ENCODE measurements around the gene TMBIM4.
A peak's percentile ranks its signal among the peaks of the same experiment; 100 is the strongest.
"Not testable (repeated sequence)": the region's sequence is repeated elsewhere in the genome, so short reads cannot be mapped to it uniquely, and the experiment has no call there.

Gene TMBIM4, protein sequence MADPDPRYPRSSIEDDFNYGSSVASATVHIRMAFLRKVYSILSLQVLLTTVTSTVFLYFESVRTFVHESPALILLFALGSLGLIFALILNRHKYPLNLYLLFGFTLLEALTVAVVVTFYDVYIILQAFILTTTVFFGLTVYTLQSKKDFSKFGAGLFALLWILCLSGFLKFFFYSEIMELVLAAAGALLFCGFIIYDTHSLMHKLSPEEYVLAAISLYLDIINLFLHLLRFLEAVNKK

DNA sequence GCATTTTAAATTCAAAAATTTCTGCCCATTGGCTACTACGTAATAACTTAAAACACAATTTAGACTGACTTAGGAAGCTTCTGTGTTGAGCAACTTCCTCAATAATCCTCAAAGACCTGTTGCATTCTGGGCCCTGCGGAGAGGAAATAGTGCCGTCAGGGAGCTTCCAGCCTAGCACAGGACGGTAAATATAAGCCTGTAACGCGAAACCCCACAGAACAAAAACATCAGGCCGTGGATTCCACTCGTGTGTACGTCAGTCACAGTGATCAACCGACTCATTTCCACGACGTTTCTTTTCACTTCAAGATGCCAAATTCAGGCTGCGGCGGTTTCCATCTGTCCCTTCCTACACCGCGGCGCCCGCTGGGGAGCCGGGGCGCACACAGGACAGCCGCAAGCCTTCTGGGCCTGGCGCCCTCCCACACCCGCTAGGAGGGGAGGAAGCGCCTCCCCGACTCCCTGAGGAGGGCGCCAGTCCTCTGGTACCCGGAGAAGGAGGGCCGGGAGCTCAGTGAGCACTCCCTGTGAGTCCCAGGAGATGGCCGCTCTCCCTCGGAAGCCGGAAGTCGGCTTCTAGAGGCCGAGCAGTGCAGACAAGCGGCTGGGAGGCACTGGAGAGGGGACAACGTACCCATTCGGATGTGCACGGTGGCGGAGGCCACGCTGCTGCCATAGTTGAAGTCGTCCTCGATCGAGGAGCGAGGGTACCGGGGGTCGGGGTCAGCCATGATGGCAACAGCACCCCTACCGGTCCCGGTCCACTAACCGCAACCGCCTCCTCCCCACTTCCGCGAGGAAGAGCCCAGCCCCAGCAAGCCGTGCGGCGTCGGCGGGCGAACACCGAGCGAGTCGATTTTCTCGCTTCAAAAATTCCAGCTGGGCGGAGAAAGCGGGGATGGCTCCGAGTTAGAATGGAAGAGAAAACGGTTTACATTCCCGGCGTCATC, at the start of gene TMBIM4:
TMBIM4 (minus strand) TSS at position 776 of the 950 bp plus-strand sequence; CDS start at position 731, 45 bp downstream.
- DNase-seq (ENCODE audit: low read depth): peak; percentile 66

DNA sequence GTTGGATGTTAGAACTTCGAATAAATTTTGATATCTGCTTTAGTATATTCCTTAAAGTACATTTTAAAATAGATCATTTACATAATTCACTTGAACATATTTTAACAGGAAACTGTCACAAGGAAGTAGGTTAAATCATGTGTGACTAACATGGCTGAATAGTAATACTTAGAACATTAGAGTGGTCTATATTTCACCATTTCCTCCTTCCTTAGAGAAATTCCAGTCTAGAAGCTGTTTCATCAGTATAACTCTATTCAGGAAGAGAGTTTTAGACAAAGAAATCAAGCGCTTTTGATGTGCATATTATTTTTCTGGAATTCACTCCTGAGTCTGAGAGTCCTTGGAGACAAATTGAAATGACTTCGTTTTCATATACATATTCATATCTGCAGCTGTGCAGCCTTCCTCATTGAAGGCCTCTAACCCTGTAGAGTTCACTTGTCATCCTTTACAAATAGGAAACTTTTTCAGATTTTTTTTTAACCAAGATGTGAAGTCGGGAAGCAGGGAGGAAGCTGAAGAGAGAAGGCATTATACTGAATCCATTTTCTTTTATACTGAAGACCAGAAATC, 47.6 kb upstream of the TMBIM4 start:
- DNase-seq (ENCODE audit: low read depth): no peak

DNA sequence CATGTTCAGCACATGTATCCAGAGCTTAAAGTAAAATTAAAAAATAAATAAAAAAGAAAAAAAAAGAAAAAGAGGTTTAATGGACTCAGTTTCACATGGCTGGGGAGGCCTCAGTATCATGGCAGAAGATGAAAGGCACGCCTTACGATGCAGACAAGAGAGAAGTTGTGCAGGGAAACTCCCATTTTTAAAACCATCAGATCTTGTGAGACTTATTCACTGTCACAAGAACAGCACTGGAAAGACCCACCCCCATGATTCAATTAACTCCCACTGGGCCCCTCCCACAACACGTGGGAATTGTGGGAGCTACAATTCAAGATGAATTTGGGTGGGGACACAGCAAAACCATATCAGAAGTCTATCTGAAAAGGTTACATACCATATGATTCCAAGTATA, 43.2 kb upstream of the TMBIM4 start:
- DNase-seq (ENCODE audit: low read depth): not testable (repeated sequence)

DNA sequence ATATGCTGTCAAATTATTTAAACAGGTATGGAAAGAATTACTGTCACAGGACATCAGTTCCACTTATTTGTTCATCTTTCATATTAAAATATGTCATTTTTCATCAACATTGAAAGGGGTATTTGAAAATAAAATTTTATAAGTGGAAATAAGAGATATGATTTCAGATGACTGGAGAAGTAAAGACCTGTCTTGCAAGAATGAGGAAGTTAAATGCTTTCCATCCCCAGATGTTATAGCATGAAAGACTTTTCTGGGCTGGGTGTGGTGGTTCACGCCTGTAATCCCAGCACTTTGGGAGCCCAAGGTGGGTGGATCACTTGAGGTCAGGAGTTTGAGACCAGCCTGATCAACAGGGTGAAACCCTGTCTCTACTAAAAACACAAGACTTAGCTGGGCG, 41.8 kb upstream of the TMBIM4 start:
- DNase-seq (ENCODE audit: low read depth): not testable (repeated sequence)

DNA sequence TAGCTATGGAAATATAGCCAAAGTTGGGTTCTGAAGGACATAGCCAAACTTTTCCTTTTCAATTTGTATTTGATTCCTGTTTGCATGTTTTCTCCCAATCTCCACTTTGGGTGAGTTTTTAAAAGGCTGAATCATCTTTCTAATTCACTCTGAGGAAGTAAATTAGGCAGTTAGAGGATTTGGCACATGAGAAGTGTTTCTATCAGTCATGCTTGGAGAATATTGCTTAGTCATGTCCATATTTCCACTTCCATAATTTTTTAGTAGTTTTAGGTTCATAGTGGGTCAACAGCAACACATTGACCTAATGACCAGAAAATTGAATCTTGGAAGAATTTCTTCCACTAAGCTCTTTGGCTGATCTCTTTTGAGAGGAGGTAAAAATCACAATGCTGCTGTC, 41.0 kb upstream of the TMBIM4 start:
- no peak for DNase-seq (ENCODE audit: low read depth)

DNA sequence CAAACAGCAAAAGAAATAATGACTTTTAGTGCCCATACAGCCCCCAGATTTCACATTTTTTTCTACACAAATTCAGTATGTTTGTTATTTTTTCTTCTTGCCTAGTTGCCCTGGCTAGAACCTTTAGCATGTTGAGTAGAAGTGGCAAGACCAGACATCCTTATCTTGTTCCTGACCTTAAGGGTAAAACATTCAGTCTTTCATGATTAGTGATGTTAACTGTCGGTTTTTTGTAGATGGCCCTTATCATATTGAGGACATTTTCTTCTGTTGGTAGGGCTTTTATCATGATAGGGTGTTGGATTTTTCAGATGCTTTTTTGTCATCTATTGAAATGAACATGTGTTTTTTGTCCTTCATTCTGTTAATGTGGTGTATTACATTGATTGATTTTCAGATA, 36.3 kb upstream of the TMBIM4 start:
- DNase-seq (ENCODE audit: low read depth): peak; percentile 27

DNA sequence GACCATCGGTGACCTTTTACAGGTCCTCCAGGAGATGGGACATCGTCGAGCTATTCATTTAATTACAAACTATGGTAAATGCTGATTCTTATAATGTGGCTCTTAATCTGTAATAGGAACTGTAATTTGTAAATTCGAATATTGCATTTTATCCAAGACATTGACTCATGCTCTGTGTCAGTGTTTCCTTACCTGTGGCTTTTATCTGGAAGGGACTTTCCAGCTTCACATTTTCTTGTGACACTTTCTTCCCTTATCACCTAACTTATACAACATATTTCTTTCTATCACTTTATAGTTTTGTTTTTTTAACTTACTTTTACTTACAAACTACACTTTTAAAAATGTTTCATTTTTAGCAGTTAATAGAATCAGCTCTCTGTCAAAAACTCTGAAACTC, 34.0 kb upstream of the TMBIM4 start:
- no peak for DNase-seq (ENCODE audit: low read depth)

DNA sequence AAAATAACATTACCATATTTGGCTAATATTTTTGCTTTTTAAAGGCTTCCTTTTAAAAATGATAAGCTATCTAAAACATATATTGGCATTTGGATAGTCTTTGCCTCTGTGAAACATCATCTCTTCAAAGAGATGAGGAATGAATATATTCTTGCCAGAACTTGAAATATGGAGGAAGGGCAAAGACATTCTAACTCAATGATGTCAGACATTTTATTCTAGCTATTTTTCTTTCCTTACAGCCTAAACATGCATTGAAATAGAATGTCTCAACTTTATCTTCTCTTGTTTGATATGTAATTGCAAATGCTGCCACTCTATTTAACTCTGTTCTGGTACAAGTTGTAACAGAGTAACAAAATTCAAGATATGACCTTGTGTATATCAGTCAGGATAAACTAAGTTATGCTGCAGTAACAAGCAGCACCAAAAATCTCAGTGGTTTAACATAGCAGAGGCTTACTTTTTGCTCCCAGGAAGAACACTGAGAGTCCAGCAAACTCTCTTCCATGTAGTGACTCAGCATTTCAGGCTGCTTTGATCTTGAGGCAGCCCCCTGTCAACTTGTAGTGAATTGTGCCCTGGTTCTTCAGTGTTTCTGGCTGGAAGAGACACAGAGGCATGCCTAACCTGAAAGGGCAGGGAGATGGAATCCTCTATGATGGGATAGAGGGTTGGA, 30.2 kb upstream of the TMBIM4 start:
- DNase-seq (ENCODE audit: low read depth): no peak

DNA sequence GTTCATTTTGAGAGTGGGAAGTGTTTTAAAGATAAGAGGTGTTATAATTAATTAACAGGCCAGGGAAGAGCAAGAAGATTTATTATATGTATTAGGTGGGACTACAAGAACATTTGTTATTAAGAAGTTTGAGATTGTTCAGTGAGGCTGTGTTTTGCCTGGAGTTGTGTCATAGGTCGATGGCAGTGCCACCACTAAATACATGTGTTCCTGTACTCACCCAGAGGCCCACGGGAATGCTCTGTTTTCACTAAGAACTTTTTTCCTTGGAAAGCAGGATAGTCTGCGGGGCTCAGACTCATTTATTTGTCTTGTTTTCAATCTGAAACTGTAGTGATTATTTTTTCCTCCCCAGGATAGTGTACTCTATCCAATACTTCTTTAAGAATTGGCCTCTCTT, 29.3 kb upstream of the TMBIM4 start:
- no peak for DNase-seq (ENCODE audit: low read depth)

DNA sequence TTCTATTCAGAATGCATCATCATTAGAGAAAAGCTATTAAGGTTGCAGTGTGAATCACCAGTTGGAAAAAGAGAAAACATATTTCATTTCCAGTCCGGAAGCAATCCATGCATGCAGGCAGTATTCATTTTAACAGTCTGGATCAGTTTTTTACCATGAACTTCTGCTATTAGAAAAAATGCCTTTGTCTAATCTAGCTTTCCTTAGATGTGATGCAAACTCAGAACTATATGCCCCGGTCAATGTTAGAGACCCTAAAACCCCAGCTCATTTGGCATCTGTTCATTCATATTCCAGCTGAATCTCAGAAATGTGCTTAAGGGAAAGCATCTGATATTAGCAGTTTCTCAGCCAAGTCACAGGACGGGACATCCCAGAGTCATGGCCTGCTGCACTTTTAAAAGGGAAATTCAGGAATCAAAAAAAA, 27.7 kb upstream of the TMBIM4 start:
- no peak for DNase-seq (ENCODE audit: low read depth)

DNA sequence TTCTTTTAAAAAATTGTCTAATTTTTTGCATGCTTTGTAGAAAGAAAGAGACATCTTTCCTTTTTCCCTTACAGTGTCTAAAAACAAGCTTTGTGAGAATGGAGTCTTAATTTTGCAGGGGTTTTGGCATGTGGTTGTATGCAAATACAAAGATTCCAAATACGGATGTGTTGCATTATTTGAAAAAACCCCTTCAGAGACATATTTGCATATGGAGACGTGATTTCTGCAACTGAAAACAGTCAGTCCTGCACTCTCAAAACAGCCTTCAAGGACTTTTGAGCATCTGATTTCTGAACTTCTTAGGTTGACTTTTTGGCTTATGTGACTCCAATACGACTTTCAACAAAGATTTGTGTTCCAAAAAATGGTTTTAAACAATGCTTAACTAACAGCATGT, 27.0 kb upstream of the TMBIM4 start:
- no peak for DNase-seq (ENCODE audit: low read depth)

DNA sequence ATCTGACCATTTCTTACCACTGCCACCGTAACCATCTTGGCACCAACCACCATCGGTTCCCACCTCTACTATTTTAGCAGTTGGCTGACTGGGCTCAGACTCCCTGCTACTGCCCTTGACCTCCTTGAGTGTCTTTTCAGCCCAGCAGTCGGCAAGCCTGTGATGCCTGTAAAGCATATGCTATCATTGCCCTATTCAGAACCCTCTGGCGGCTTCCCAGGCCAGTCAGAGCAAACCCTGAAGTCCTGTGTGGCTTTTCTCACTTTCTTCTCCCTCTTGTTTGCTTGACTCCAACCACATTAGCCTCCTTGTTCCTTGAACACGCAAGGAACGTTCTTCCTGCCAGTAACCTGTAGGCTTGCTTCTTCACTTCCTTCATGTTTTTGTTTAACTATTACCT, 25.4 kb upstream of the TMBIM4 start:
- DNase-seq (ENCODE audit: low read depth): no peak

DNA sequence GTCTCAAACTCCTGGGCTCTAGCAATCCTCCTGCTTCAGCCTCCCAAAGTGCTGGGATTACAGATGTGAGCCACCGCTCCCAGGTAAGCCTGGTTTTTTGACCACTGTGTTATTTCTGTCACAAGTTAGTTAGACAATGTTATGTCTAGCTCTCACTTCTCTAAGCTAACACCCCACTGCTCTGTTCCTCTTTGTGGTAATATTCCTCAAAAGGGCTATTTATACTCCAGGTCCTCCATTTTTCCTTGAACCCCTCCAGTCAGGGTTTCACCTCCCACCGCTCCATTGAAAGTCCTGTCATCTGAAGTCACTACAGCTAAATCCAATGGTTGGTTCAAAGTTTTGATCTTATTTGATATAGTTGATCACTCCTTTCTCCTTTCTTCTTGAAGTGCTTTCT, 24.3 kb upstream of the TMBIM4 start:
- no peak for DNase-seq (ENCODE audit: low read depth)

DNA sequence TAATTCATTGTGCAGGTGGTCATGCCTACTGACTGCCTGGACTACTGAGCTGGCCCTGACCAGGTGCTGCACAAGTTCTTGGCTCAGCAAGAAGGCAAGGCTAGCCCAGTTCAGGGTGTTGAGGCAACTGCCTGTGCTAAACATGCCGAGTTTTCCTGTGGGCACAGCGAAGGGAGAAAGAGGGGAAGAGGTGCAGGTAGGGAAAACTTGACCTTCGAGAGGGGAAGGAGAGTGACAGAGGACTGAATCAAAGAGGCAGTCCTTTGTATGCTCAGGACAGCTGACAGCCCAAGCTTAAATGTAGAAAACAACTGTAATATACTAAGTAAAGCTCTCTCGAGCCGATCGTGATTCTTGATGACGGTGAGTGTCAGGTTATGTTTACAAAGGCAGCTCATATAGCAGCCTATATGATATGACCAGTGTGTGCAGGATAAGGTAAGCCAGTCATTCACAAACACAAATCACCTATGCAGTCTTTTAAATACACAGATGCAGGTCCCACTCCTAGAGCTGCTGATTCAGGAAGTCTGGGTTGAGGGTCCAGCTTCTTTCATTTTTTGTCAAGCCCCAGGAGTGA, 21.8 kb upstream of the TMBIM4 start:
- no peak for DNase-seq (ENCODE audit: low read depth)

DNA sequence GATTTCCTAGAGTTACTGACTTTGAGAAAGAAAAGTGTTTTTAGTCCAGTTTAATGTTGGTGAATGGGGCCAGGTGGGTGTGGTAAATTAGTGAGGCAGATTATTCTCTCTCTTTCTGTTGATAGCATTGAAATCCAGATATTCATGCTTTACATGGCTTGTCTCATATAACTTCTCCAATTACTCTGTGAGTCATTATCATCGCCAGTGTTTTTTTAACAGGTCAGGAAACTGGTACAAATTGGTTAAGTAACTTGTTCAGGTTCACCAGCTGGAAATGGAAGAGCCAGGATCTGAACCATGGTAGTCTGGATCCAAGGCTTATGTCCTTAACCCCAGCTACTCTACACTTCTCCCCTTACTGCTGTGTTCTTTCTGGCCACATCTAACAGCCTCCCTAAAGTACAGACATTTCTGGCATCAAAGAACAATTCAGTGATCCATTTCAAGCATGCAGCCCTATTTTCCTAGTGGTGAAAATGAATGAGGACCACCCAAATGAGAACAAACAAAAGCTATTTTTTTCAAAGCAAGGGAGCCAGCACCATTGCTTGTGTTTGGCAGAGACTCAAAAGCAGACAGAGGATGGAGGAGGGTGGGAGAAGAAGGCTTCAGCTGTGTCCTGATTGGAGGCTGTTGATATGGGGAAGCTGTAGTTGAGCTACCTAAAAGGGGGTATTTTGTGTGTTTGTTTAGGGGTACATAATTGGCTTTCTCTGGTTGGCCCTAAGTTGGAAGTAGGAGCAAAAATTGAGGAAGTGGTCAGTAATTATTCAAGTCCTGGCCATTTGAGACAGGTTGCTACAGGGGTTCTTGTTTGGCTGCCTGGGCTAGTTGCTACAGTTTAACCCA, 20.9 kb upstream of the TMBIM4 start:
- no peak for DNase-seq (ENCODE audit: low read depth)

DNA sequence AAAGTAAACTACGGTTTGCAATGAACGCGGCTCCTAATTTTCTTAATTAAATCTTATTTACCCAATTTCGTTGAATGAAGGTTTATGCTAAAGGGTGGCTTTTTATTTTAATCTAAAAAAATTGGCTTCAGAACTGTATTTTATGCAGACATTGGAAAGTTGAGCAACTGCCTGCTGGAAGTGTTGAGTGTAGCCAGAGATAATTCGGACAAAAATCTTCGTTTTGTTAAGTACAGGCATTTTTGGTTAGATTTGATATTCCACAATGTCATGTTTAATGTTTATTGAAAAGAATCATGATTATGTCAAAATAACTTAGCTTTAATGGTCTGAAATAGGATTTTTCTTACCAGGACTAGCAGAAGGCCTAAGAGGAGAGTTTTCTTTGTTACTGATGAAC, 20.1 kb upstream of the TMBIM4 start:
- no peak for DNase-seq (ENCODE audit: low read depth)

DNA sequence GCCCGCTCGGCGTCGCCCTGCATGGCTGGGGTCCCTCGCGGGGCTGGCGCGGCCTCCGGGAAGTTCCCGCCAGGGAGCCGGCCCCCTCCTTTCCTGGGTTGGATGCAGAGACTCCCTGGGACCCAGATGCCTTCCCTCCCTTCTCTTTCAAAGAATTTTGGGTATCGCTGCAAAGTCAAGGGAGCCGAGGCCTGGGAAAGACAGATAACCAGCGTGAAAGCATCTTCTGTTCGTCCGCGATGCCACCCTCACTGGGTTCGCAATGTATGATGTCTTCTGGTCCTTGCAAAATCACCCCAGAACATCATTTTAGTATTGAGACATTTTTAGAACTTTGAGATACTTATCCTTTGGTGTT, 19.7 kb upstream of the TMBIM4 start:
- DNase-seq (ENCODE audit: low read depth): no peak

DNA sequence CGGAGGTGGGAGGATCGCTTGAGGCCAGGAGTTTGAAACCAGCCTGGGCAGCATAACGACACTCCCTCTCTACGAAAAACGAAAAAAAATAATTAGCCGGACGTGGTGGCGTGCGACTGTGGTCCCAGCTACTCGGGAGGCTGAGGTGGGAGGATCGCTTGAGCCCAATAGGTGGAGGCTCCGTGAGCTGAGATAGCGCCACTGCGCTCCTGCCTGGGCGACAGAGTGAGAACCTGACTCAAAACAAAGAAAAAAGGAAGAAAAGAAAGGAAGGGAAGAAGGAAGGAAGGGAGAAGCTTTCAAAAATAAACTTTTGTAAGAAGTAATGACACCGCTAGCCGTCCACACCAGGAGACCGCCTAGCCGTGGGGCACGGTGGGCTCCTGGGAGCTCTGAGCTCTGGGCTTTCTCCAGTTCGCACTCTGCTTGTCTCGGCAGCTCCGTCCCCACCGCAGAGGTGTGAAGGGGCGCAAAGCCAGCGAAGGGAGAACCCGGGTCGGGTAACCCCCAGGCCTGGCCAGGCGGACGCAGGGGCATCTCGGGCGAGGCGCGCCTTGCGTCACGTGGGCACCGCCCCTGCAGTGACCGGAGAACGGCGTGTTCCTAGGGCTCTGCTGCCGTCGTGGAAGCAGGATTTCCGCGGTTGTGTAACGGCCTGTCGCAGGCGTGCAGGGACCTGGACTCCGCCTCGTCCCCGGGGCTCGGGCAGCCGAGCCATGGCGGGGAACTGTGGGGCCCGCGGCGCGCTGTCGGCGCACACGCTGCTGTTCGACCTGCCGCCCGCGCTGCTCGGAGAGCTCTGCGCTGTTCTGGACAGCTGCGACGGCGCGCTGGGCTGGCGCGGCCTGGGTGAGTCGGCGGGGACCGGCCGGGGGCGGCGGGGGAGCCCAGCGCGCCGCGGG, 19.0 kb upstream of the TMBIM4 start, which contains the start of gene IRAK3:
IRAK3 (plus strand) TSS at position 631 of the 902 bp plus-strand sequence; CDS start at position 717, 86 bp downstream.
- DNase-seq (ENCODE audit: low read depth): no peak

DNA sequence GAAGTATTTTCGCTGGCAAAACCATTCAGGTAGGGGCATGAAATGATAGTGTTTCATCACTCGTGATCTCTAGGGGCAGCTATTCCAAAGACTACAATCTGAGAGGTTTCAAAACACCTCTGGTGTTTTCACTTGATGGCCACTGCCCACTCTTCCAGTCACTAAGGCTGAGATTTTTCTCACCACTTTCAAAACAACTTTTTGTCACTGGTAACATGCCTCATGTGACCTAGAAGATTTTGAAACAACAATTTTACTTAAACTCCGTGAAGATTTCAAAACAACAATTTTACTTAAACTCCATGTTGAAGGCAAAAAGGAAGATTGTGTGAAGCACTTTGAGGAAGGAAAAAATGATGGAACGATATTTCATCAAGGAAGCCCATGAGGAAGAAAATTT, 18.0 kb upstream of the TMBIM4 start:
- no peak for DNase-seq (ENCODE audit: low read depth)

DNA sequence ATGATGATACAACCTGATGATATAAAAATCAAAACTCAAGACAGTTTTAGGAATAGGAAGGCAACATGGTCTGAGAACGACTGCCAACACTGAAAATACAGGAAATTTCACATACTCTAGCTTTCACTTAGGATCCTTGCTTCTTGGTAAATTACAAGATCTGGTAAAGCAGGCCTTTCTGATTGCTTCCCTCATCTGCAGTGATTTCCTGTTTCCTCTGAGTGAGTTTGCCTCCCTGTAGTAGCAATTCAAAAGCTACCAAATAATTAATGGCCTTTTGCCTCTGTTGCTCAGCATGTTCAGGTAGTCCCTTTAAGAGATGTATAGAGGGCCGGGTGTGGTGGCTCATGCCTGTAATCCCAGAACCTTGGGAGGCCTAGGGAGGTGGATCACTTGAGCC, 17.2 kb upstream of the TMBIM4 start:
- DNase-seq (ENCODE audit: low read depth): no peak
